ENCODE measurements around the gene ITGB6. TPM values are rescaled to one million over a fixed set of nuclear protein-coding genes. Genes with fewer than 3 reads are reported as not detected.

The ITGB6 gene
- total RNA-seq, 6 donors from 2014 or later: 52.6 to 124 (median 68.8) TPM

DNA sequence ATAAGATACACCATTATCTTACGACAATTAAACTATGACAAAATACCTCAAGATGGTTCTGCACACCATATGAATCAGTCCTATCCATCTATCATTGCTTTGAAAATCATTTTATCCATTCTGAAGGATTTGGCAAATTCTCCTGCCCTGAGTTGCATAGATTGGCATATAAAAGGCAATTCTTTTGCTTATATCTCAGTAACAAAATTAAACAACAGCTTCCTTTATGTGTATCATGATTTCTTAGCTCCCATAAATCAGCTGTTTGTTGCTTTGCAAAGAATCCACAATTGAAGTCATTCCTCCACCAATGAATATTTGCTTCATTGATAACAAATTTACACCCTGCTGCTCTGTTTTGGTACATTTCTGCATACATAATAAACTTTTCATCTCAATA, 61.7 kb downstream of the ITGB6 start:
- H3K9me3 ChIP-seq: no peaks in the 10 kb centered on the region
- no peak for DNase-seq
- ATAC-seq (ENCODE audit: low FRiP score in 2 of 2): no peak
- WGBS, 2 donors: 92 to 94% methylated on average over 1 of the region's 1 CpG
- peaks cover 0 to 3% (median 0%) of the 10 kb centered on the region in 4 donors for H3K36me3 ChIP-seq
- no peak for TF ChIP-seq EP300 (IDR thresholded peaks at IDR 0.05)
- TF ChIP-seq POLR2A (IDR thresholded peaks at IDR 0.05): no peak
- no peak overlapping the region for H3K27ac ChIP-seq
- H3K4me1 ChIP-seq: peaks cover 4 to 8% (median 6%) of the 10 kb centered on the region in 4 donors
- no peaks in the 10 kb centered on the region for H3K27me3 ChIP-seq
- no peak overlapping the region for H3K4me3 ChIP-seq

GRCh38 chr2:160137464-160137863, 62.6 kb downstream of the ITGB6 start:
- no peak for ATAC-seq (ENCODE audit: low FRiP score in 2 of 2)
- H3K27me3 ChIP-seq: no peaks in the 10 kb centered on the region
- peaks cover 0 to 3% (median 0%) of the 10 kb centered on the region in 4 donors for H3K36me3 ChIP-seq
- TF ChIP-seq, protein P1, sequence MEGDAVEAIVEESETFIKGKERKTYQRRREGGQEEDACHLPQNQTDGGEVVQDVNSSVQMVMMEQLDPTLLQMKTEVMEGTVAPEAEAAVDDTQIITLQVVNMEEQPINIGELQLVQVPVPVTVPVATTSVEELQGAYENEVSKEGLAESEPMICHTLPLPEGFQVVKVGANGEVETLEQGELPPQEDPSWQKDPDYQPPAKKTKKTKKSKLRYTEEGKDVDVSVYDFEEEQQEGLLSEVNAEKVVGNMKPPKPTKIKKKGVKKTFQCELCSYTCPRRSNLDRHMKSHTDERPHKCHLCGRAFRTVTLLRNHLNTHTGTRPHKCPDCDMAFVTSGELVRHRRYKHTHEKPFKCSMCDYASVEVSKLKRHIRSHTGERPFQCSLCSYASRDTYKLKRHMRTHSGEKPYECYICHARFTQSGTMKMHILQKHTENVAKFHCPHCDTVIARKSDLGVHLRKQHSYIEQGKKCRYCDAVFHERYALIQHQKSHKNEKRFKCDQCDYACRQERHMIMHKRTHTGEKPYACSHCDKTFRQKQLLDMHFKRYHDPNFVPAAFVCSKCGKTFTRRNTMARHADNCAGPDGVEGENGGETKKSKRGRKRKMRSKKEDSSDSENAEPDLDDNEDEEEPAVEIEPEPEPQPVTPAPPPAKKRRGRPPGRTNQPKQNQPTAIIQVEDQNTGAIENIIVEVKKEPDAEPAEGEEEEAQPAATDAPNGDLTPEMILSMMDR (IDR thresholded peaks at IDR 0.05): no peak
- no peak for TF ChIP-seq POLR2AphosphoS5 (IDR thresholded peaks at IDR 0.05)
- no peak for TF ChIP-seq POLR2A (IDR thresholded peaks at IDR 0.05)
- no peak for TF ChIP-seq EP300 (IDR thresholded peaks at IDR 0.05)
- WGBS, 2 donors: 84 to 88% methylated on average over 5 to 8 of the region's 8 CpGs
- peak in 1 of 2 donors; percentile 33 for DNase-seq
- H3K27ac ChIP-seq: no peak overlapping the region
- peaks cover 4 to 6% (median 5%) of the 10 kb centered on the region in 4 donors for H3K4me1 ChIP-seq
- H3K9me3 ChIP-seq: no peaks in the 10 kb centered on the region
- no peak overlapping the region for H3K4me3 ChIP-seq

- 89 to 95% methylated on average over 3 of the region's 3 CpGs for WGBS, 2 donors
- TF ChIP-seq, protein P1 (IDR thresholded peaks at IDR 0.05): no peak
- no peak for TF ChIP-seq POLR2A (IDR thresholded peaks at IDR 0.05)
- TF ChIP-seq POLR2AphosphoS5 (IDR thresholded peaks at IDR 0.05): no peak
- TF ChIP-seq EP300 (IDR thresholded peaks at IDR 0.05): no peak
- no peaks in the 10 kb centered on the region for H3K9me3 ChIP-seq
- no peaks in the 10 kb centered on the region for H3K4me1 ChIP-seq
- no peak for ATAC-seq (ENCODE audit: low FRiP score in 2 of 2)
- no peak overlapping the region for H3K27ac ChIP-seq
- H3K4me3 ChIP-seq: no peak overlapping the region
- no peak for DNase-seq
- no peaks in the 10 kb centered on the region for H3K27me3 ChIP-seq
- peaks cover 0 to 3% (median 0%) of the 10 kb centered on the region in 4 donors for H3K36me3 ChIP-seq
Measured at GRCh38 chr2:160132761-160133160, 67.3 kb downstream of the ITGB6 start.

DNA sequence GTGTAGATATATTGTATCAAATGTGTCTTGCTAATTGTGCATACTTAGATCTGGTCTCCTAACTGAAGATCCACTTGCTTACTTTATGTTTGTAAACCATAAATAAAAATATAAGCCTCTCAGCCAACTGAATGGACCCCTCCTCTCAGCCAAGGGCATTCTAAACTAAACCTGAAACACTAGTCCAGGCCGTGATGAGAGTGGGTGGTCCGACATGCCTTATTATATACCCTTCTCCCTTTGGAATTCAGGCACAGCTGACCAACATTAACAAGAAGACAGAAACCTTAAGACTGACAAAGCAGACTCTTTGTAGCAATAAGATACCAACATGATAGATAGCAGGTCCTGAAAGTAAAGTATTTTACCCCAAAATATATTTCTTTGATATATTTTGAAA, 73.3 kb downstream of the ITGB6 start:
- DNase-seq (no peak), ATAC-seq (ENCODE audit: low FRiP score in 2 of 2) (no peak)
- Histone ChIP-seq H3K4me3 (no peak overlapping the region), H3K27me3 (no peaks in the 10 kb centered on the region), H3K9me3 (no peaks in the 10 kb centered on the region), H3K36me3 (no peaks in the 10 kb centered on the region), H3K27ac (no peak overlapping the region), H3K4me1 (no peaks in the 10 kb centered on the region)
- TF ChIP-seq POLR2AphosphoS5 (IDR thresholded peaks at IDR 0.05) (no peak), POLR2A (IDR thresholded peaks at IDR 0.05) (no peak)
- TF ChIP-seq, protein P1 (IDR thresholded peaks at IDR 0.05): no peak
- WGBS, 2 donors: 82 to 89% methylated on average over 2 of the region's 2 CpGs

- ATAC-seq (ENCODE audit: low FRiP score in 2 of 2) (no peak), DNase-seq (peak in 1 of 2 donors; percentile 43)
- H3K9me3 ChIP-seq: no peaks in the 10 kb centered on the region
- H3K4me1 ChIP-seq: no peaks in the 10 kb centered on the region
- no peak overlapping the region for H3K27ac ChIP-seq
- 87 to 93% methylated on average over 11 to 12 of the region's 12 CpGs for WGBS, 2 donors
- no peaks in the 10 kb centered on the region for H3K27me3 ChIP-seq
- H3K4me3 ChIP-seq: no peak overlapping the region
- TF ChIP-seq POLR2A (IDR thresholded peaks at IDR 0.05) (no peak), POLR2AphosphoS5 (IDR thresholded peaks at IDR 0.05) (no peak), EP300 (IDR thresholded peaks at IDR 0.05) (no peak)
- TF ChIP-seq, protein P1 (IDR thresholded peaks at IDR 0.05): no peak
- no peaks in the 10 kb centered on the region for H3K36me3 ChIP-seq
Measured at GRCh38 chr2:160126315-160126714, 73.8 kb downstream of the ITGB6 start.
